B cell (primary cell): ENCODE results near the gene AMBRA1. TPM values are rescaled to one million over a fixed set of nuclear protein-coding genes. Genes with fewer than 3 reads are reported as not detected.

Experiments
- ATAC-seq: fragments of 200-7000 bp; cut with Tn5 transposase; one replicate; pipeline ENCODE4 v1.10.0; 2021; ENCODE audit warnings: low read depth, mild to moderate bottlenecking, moderate number of reproducible peaks, moderate library complexity
- CTCF ChIA-PET: fragments of 350-600 bp; sonication (Branson Sonifier 250); formaldehyde crosslinking; loops from one replicate; lab custom pipeline; 2021; ENCODE audit warnings: antibody characterized with exemption, inconsistent platforms; lab: Charles Lee
- POLR2A ChIA-PET: fragments of 350-600 bp; sonication (Branson Sonifier 250); formaldehyde crosslinking; loops from one replicate; lab custom pipeline; 2021; ENCODE audit warnings: antibody characterized with exemption; lab: Charles Lee
- DNase-seq: peaks from one replicate; pipeline ENCODE4 v3.0.0; 2013
- H2AFZ ChIP-seq: 2 replicates; pipeline ENCODE4 v1.6.1; 2012; ENCODE audit warnings: mild to moderate bottlenecking, low read depth, low read length; ENCODE audit not compliant: insufficient read depth, poor library complexity, severe bottlenecking
- H3K27ac ChIP-seq, 2 donors: 1 replicate in 1 of 2; 2 replicates in 1 of 2; pipeline ENCODE4 v1.5.1; 2012 to 2013; ENCODE audit warnings: low read length in 2 of 2, mild to moderate bottlenecking in 2 of 2, moderate library complexity in 1 of 2
- H3K27me3 ChIP-seq, 4 experiments: fragments of 200-600 bp in 1 of 4; sonication (generic) in 1 of 4; replicated peaks in 1 of 4; 1 replicate in 2 of 4; 2 replicates in 2 of 4; pipeline versions ENCODE4 v1.6.1 to v1.7.0; 2013 to 2016; ENCODE audit warnings: low read length in 3 of 4, mild to moderate bottlenecking in 2 of 4, mixed read lengths in 1 of 4, moderate library complexity in 1 of 4; ENCODE audit not compliant: insufficient read depth in 4 of 4, control insufficient read depth in 3 of 4; ENCODE audit errors: control extremely low read depth in 1 of 4
- H3K36me3 ChIP-seq, 2 experiments: replicated peaks in 1 of 2; 1 replicate in 1 of 2; 2 replicates in 1 of 2; pipeline versions ENCODE4 v1.6.1 to v1.7.1; 2013; ENCODE audit warnings: low read length in 1 of 2; ENCODE audit not compliant: insufficient read depth in 2 of 2, control insufficient read depth in 1 of 2; ENCODE audit errors: control extremely low read depth in 1 of 2, extremely low read depth in 1 of 2
- H3K4me1 ChIP-seq, 2 donors: fragments of 200-600 bp in 1 of 2; sonication (generic) in 1 of 2; 1 replicate in 1 of 2; 2 replicates in 1 of 2; pipeline versions ENCODE4 v1.5.1 to v1.6.1; 2013 to 2017; ENCODE audit warnings: low read length in 2 of 2; ENCODE audit not compliant: control insufficient read depth in 2 of 2, insufficient read depth in 2 of 2
- H3K4me2 ChIP-seq: replicated peaks from 2 replicates; pipeline ENCODE3; 2012; ENCODE audit warnings: mild to moderate bottlenecking, low read depth, low read length; ENCODE audit not compliant: poor library complexity, severe bottlenecking
- H3K4me3 ChIP-seq, 5 experiments: fragments of 200-600 bp in 1 of 5; sonication (generic) in 1 of 5; 1 replicate in 3 of 5; 2 replicates in 2 of 5; pipeline versions ENCODE4 v1.5.1 to v1.7.0; 2011 to 2016; ENCODE audit warnings: low read length in 4 of 5, mild to moderate bottlenecking in 4 of 5, low read depth in 2 of 5, control low read depth in 1 of 5, moderate library complexity in 1 of 5; ENCODE audit not compliant: insufficient read depth in 1 of 5; ENCODE audit errors: control extremely low read depth in 1 of 5, extremely low read depth in 1 of 5
- H3K79me2 ChIP-seq: fragments of 200-600 bp; sonication (generic); one replicate; pipeline ENCODE4 v1.6.0; 2016; ENCODE audit warnings: low read length; ENCODE audit not compliant: control insufficient read depth, insufficient read depth
- H3K9ac ChIP-seq: fragments of 200-600 bp; sonication (generic); 2 replicates; pipeline ENCODE4 v1.6.1; 2017; ENCODE audit warnings: mild to moderate bottlenecking, low read length, moderate library complexity
- H3K9me3 ChIP-seq, 3 donors: one replicate each; pipeline versions ENCODE4 v1.6.1 to v1.7.1; 2013; ENCODE audit warnings: low read length in 2 of 3; ENCODE audit not compliant: control insufficient read depth in 2 of 3, insufficient read depth in 1 of 3; ENCODE audit errors: control extremely low read depth in 1 of 3
- H4K20me1 ChIP-seq: 2 replicates; pipeline ENCODE4 v1.6.0; 2012; ENCODE audit warnings: mild to moderate bottlenecking, low read length; ENCODE audit not compliant: insufficient read depth, control insufficient read depth, poor library complexity, severe bottlenecking
- H3K27ac Mint-ChIP-seq: one replicate; pipeline ENCODE4 v1.8.0; 2021; ENCODE audit warnings: mixed read lengths
- H3K27me3 Mint-ChIP-seq: one replicate; pipeline ENCODE4 v1.8.0; 2021; ENCODE audit warnings: mixed read lengths
- H3K4me1 Mint-ChIP-seq: one replicate; pipeline ENCODE4 v1.8.0; 2021; ENCODE audit warnings: mixed read lengths
- H3K4me3 Mint-ChIP-seq: one replicate; pipeline ENCODE4 v1.8.0; 2021; ENCODE audit warnings: mixed read lengths
- H3K9me3 Mint-ChIP-seq: one replicate; pipeline ENCODE4 v1.8.0; 2022; ENCODE audit warnings: mixed read lengths; ENCODE audit not compliant: insufficient read depth
- CTCF ChIP-seq: fragments of 200-600 bp; IDR thresholded peaks from one replicate; pipeline ENCODE4 v1.8.0; 2022; ENCODE audit warnings: antibody characterized with exemption, mild to moderate bottlenecking
- EZH2 ChIP-seq: IDR thresholded peaks from 2 replicates; pipeline ENCODE4 v1.6.1; 2012; ENCODE audit warnings: borderline replicate concordance, low read depth, mild to moderate bottlenecking, moderate library complexity, low read length; ENCODE audit not compliant: insufficient read depth, poor library complexity, severe bottlenecking
- WGBS: methylation state at CpG from one replicate; pipeline ENCODE4 v1.1.5; 2013; ENCODE audit warnings: missing lambda C conversion rate; ENCODE audit not compliant: insufficient coverage; 5-methylcytosine and 5-hydroxymethylcytosine counted together
- intact Hi-C: fragments of 100-400 bp; cut with micrococcal nuclease; formaldehyde crosslinking; loops from one replicate; pipeline ENCODE4 v1.10.0; 2022
- polyA plus RNA-seq: library from polyadenylated mRNA; depleted of rRNA; stranded (reverse); fragments of >200 nt; gene quantifications from 2 replicates; pipeline ENCODE4 v1.2.3, GENCODE V29; 2012
- total RNA-seq, 2 donors: library from RNA; stranded (reverse); fragments of 120-200 nt in 1 of 2; gene quantifications; 1 replicate in 1 of 2; 2 replicates in 1 of 2; pipeline versions ENCODE4 v1.2.3 to v1.2.4, GENCODE V29; 2013 to 2022

AMBRA1 gene
- total and polyA plus RNA-seq, 2 donors (not counting 1 experiment from before 2014, with no cell fraction given), result 13.8 to 36.1 TPM

- Mint-ChIP-seq H3K27ac (no peak overlapping the region), H3K4me3 (no peak overlapping the region), H3K27me3 (peaks cover 6% of the 10 kb centered on the region), H3K9me3 (no peaks in the 10 kb centered on the region), H3K4me1 (peaks cover 12% of the 10 kb centered on the region)
- ChIA-PET POLR2A (no interaction called here), CTCF (interaction anchor here (0.6 to 1.6 kb wide), 5 partner anchors 9 to 781 kb away, joined by 3 to 7 read pairs (median 4); no protein-coding TSS in a partner anchor)
- ATAC-seq (no peak), DNase-seq (no peak)
- peaks cover 0 to 23% of the 10 kb centered on the region in 2 experiments for H3K36me3 ChIP-seq
- TF ChIP-seq EZH2, result no peak
- no peak for TF ChIP-seq CTCF
- H4K20me1 ChIP-seq, result no peaks in the 10 kb centered on the region
- no peak overlapping the region for H3K9ac ChIP-seq
- H3K4me2 ChIP-seq, result no peak overlapping the region
- WGBS, result 97% methylated on average over 4 of the region's 5 CpGs
- H3K4me3 ChIP-seq, result no peak overlapping the region
- peaks cover 0 to 9% (median 0%) of the 10 kb centered on the region in 3 donors for H3K9me3 ChIP-seq
- peaks cover 11 to 12% of the 10 kb centered on the region in 2 donors for H3K4me1 ChIP-seq
- H3K27me3 ChIP-seq, result peaks cover 0 to 12% (median 7%) of the 10 kb centered on the region in 4 experiments
- H3K27ac ChIP-seq, result no peak overlapping the region
- no peak overlapping the region for H2AFZ ChIP-seq
- intact Hi-C loops, result no loop called here
- no peaks in the 10 kb centered on the region for H3K79me2 ChIP-seq
Observed at GRCh38 chr11:46377831-46378230, 216.0 kb downstream of the AMBRA1 start.

DNA sequence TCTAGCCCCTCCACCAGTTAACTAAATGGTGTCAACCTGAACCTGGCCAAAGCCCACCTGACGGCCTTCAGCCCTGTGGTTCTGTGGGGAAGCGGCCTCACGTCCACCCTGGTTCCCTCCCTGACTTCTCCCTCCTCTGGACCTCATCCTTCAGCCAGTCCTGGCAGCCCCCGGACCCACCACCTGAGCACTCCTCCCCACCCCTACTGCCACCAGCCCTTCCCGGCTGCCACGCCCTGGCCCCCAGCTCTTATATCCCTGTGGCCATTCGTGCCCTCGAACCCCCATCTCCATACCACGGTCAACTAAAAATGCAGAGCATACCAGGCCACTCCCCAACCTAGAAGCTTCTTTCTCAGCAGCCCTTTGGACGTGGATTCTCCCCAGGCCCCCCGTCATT lies 216.5 kb downstream of the AMBRA1 start:
- no peaks in the 10 kb centered on the region for H3K9me3 Mint-ChIP-seq
- ATAC-seq (no peak), DNase-seq (no peak)
- intact Hi-C loops, result no loop called here
- Histone ChIP-seq H3K79me2 (no peaks in the 10 kb centered on the region), H3K4me2 (no peak overlapping the region), H3K4me3 (no peak overlapping the region), H3K27me3 (peaks cover 0 to 6% (median 3%) of the 10 kb centered on the region in 4 experiments), H3K4me1 (peaks cover 6% of the 10 kb centered on the region in 2 donors), H3K9me3 (peaks cover 0 to 6% (median 0%) of the 10 kb centered on the region in 3 donors), H4K20me1 (no peaks in the 10 kb centered on the region), H3K27ac (no peak overlapping the region), H3K9ac (no peak overlapping the region), H3K36me3 (peaks cover 0 to 25% of the 10 kb centered on the region in 2 experiments), H2AFZ (no peak overlapping the region)
- no peak overlapping the region for H3K4me3 Mint-ChIP-seq
- H3K27me3 Mint-ChIP-seq, result peaks cover 4% of the 10 kb centered on the region
- WGBS, result 96% methylated on average over 11 of the region's 11 CpGs
- peaks cover 12% of the 10 kb centered on the region for H3K4me1 Mint-ChIP-seq
- ChIA-PET CTCF (interaction anchor here (0.6 to 1.6 kb wide), 4 partner anchors 9 to 782 kb away, joined by 3 to 6 read pairs (median 4); no protein-coding TSS in a partner anchor), POLR2A (no interaction called here)
- TF ChIP-seq EZH2, result no peak
- no peak for TF ChIP-seq CTCF
- H3K27ac Mint-ChIP-seq, result peak overlapping the region; percentile 15
